Measurements from ENCODE around the gene RFC3.

DNA sequence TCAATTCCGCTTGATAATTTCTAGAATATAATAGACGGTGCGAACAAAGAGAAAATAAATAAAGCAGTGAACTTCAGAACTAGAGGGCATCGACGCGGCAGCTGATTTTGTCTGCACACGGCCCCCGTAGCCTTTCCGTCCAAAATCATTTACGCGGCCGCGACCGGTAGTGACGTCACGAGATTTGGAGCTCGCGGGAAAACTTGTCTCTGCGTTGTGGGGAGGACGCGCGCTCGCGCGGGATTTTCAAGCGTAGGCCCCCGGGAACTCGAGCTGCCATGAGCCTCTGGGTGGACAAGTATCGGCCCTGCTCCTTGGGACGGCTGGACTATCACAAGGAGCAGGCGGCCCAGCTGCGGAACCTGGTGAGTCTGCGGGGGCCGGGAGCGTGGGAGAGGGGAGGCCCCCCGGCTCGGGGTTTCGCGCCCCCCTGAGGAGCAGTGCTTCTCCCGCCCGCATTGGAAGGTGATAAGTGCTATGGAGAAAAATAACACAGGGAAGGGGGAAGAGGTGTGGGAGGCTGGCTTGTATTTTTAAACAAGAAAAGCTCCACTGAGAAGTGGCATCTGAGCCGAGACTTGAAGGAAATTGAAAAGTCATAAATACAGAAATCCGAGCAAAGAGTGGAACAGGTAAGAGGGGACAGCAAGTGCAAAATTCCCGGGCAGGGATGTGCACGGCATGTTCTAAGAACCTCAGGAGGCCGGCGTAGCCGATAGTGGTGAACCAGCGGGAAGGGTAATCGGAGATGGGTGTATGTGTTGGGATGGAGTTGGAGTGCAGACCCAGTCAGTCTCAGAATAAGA is at the start of gene RFC3:
- TF ChIP-seq POLR2AphosphoS5 (IDR thresholded peaks at IDR 0.05; ENCODE audit: low read depth, low read length), result no peak; the same call in 1 of the 2 replicates
- TF ChIP-seq REST (IDR thresholded peaks at IDR 0.05; ENCODE audit: insufficient read depth in 1 of 2, low read depth in 2 of 2, low read length in 2 of 2), result 0 out of 4 replicates have a peak, but pooled peaks of 1 of the 2 experiments have one; percentile 6
- TF ChIP-seq TAF1 (IDR thresholded peaks at IDR 0.05; ENCODE audit: borderline replicate concordance, insufficient read depth, low read length), result peak; percentile 31; the same call in 1 of the 2 replicates
